ENCODE data around the gene TMOD2. TPM values are rescaled to one million over a fixed set of nuclear protein-coding genes. Genes with fewer than 3 reads are reported as not detected.

The TMOD2 gene
- total RNA-seq (2022) (0.23 and 0.52 TPM in 2 replicates), Bru-seq, nascent RNA (percentile 18 among the genes with signal in this experiment), BruChase-seq, experiment 1, labeled RNA remaining after a 2-hour chase (percentile 16 among the genes with signal in this experiment), BruChase-seq, experiment 2, labeled RNA remaining after a 6-hour chase (percentile 21 among the genes with signal in this experiment)
- long read RNA-seq, full-length matches to known transcripts = 1 of 1 reads
- long read RNA-seq, partial matches to known transcripts = 0 of 1 reads
- long read RNA-seq, other reads (novel, unspliced or antisense) = 0 of 1 reads

- Mint-ChIP-seq H3K27ac (ENCODE audit: unreplicated experiment) (no peak within 1 kb of the TSS), H3K9me3 (ENCODE audit: unreplicated experiment) (no peaks in the 10 kb centered on the region), H3K36me3 (ENCODE audit: insufficient read depth, unreplicated experiment) (no peaks in the 10 kb centered on the region), H3K4me1 (ENCODE audit: low read depth, unreplicated experiment) (peaks cover 7% of the 10 kb centered on the region), H3K4me3 (ENCODE audit: unreplicated experiment) (peak within 1 kb of the TSS; percentile 74), H3K27me3 (ENCODE audit: insufficient read depth, unreplicated experiment) (peaks cover 39% of the 10 kb centered on the region)
- peak within 1 kb of the TSS; percentile 50 for H3K4me3 ChIP-seq (ENCODE audit: low read depth, low read length)
- H3K9me3 ChIP-seq = no peaks in the 10 kb centered on the region
- DNase-seq = peak in 1 of 2 experiments; percentile 41
- no peaks in the 10 kb centered on the region for H3K36me3 ChIP-seq (ENCODE audit: control insufficient read depth, insufficient read depth, low read length)
- no TSS peak for BruUV-seq (replicated peaks)
- intact Hi-C loops (cut with micrococcal nuclease; ENCODE audit: unreplicated experiment) = no loop called here
- ChIA-PET POLR2A (no interaction called here), CTCF (interaction anchor here (1.0 kb wide), 1 partner anchor 25 kb away, joined by 3 read pairs; no protein-coding TSS in a partner anchor)
- no peaks in the 10 kb centered on the region for H3K4me1 ChIP-seq
- no peak for TF ChIP-seq CTCF (IDR thresholded peaks at IDR 0.05; ENCODE audit: insufficient read depth in 1 of 2, low read depth in 1 of 2, low read length in 1 of 2, severe bottlenecking in 1 of 2, unreplicated experiment in 1 of 2)
- no peaks in the 10 kb centered on the region; the same call in 1 of the 2 replicates for H3K27me3 ChIP-seq (replicated peaks; ENCODE audit: control insufficient read depth, insufficient read depth, low read length)
These were observed at the start of gene TMOD2 for GRCh38 chr15:51750792-51751696. TSS of gene TMOD2 (plus strand) at chr15:51751597. CDS start at chr15:51766442, 14,845 bp downstream.

- no peak for DNase-seq
- no peaks in the 10 kb centered on the region for H3K9me3 ChIP-seq
- peaks cover 7% of the 10 kb centered on the region for H3K27me3 Mint-ChIP-seq (ENCODE audit: insufficient read depth, unreplicated experiment)
- no peak overlapping the region for H3K27ac Mint-ChIP-seq (ENCODE audit: unreplicated experiment)
- no peaks in the 10 kb centered on the region for H3K36me3 ChIP-seq (ENCODE audit: control insufficient read depth, insufficient read depth, low read length)
- no peaks in the 10 kb centered on the region for H3K9me3 Mint-ChIP-seq (ENCODE audit: unreplicated experiment)
- no peaks in the 10 kb centered on the region for H3K27me3 ChIP-seq (replicated peaks; ENCODE audit: control insufficient read depth, insufficient read depth, low read length)
- H3K4me3 ChIP-seq (ENCODE audit: low read depth, low read length) = no peak overlapping the region
- TF ChIP-seq CTCF (IDR thresholded peaks at IDR 0.05; ENCODE audit: insufficient read depth in 1 of 2, low read depth in 1 of 2, low read length in 1 of 2, severe bottlenecking in 1 of 2, unreplicated experiment in 1 of 2) = no peak
- H3K4me3 Mint-ChIP-seq (ENCODE audit: unreplicated experiment) = no peak overlapping the region
- no peaks in the 10 kb centered on the region for H3K36me3 Mint-ChIP-seq (ENCODE audit: insufficient read depth, unreplicated experiment)
- no TSS peak for BruUV-seq (replicated peaks)
- intact Hi-C loops (cut with micrococcal nuclease; ENCODE audit: unreplicated experiment) = no loop called here
- H3K4me1 ChIP-seq = no peaks in the 10 kb centered on the region
- CTCF ChIA-PET = no interaction called here
- POLR2A ChIA-PET = no interaction called here
- no peaks in the 10 kb centered on the region for H3K4me1 Mint-ChIP-seq (ENCODE audit: low read depth, unreplicated experiment)
These were observed 48.7 kb upstream of the TMOD2 start for GRCh38 chr15:51702710-51703109.

GRCh38 chr15:51706291-51706690, 45.1 kb upstream of the TMOD2 start:
- Histone ChIP-seq H3K27me3 (replicated peaks; ENCODE audit: control insufficient read depth, insufficient read depth, low read length) (no peaks in the 10 kb centered on the region), H3K9me3 (no peaks in the 10 kb centered on the region), H3K4me1 (no peaks in the 10 kb centered on the region), H3K4me3 (ENCODE audit: low read depth, low read length) (no peak overlapping the region), H3K36me3 (ENCODE audit: control insufficient read depth, insufficient read depth, low read length) (no peaks in the 10 kb centered on the region)
- no peak for DNase-seq
- Mint-ChIP-seq H3K27me3 (ENCODE audit: insufficient read depth, unreplicated experiment) (peaks cover 4% of the 10 kb centered on the region), H3K9me3 (ENCODE audit: unreplicated experiment) (no peaks in the 10 kb centered on the region), H3K27ac (ENCODE audit: unreplicated experiment) (no peak overlapping the region), H3K4me3 (ENCODE audit: unreplicated experiment) (no peak overlapping the region), H3K4me1 (ENCODE audit: low read depth, unreplicated experiment) (no peaks in the 10 kb centered on the region), H3K36me3 (ENCODE audit: insufficient read depth, unreplicated experiment) (no peaks in the 10 kb centered on the region)
- TF ChIP-seq CTCF (IDR thresholded peaks at IDR 0.05; ENCODE audit: insufficient read depth in 1 of 2, low read depth in 1 of 2, low read length in 1 of 2, severe bottlenecking in 1 of 2, unreplicated experiment in 1 of 2) = no peak
- CTCF ChIA-PET = no interaction called here
- intact Hi-C loops (cut with micrococcal nuclease; ENCODE audit: unreplicated experiment) = no loop called here
- POLR2A ChIA-PET = no interaction called here
- BruUV-seq (replicated peaks) = no TSS peak
